CD14-positive monocyte (primary cell): ENCODE data around the gene PCBP3. TPM values are rescaled to one million over a fixed set of nuclear protein-coding genes. Genes with fewer than 3 reads are reported as not detected.
A peak's percentile ranks its signal among the peaks of the same experiment; 100 is the strongest.

Source experiments
- DNase-seq, 3 donors: peaks; one replicate each; pipeline ENCODE4 v3.0.0-alpha.2; 2011 to 2022
- H2AFZ ChIP-seq: 2 replicates; pipeline ENCODE4 v1.6.0; 2012; ENCODE audit warnings: mild to moderate bottlenecking, low read depth, low read length, inconsistent platforms; ENCODE audit not compliant: insufficient read depth, poor library complexity, severe bottlenecking
- H3K27ac ChIP-seq, 2 donors: 1 replicate in 1 of 2; 2 replicates in 1 of 2; pipeline ENCODE4 v1.5.1; 2012 to 2013; ENCODE audit warnings: low read length in 2 of 2, control low read depth in 1 of 2, inconsistent platforms in 1 of 2, low read depth in 1 of 2, mild to moderate bottlenecking in 1 of 2
- H3K27me3 ChIP-seq, 2 donors: one replicate each; pipeline versions ENCODE4 v1.6.0 to v1.6.1; 2011 to 2013; ENCODE audit warnings: low read length in 2 of 2; ENCODE audit not compliant: control insufficient read depth in 2 of 2, insufficient read depth in 2 of 2
- H3K36me3 ChIP-seq, 2 donors: replicated peaks in 1 of 2; 1 replicate in 1 of 2; 2 replicates in 1 of 2; pipeline versions ENCODE4 v1.5.1 to v1.6.1; 2012 to 2013; ENCODE audit warnings: low read length in 2 of 2, control low read depth in 1 of 2, inconsistent platforms in 1 of 2, mild to moderate bottlenecking in 1 of 2; ENCODE audit not compliant: insufficient read depth in 2 of 2, control insufficient read depth in 1 of 2
- H3K4me1 ChIP-seq, 2 donors: 1 replicate in 1 of 2; 2 replicates in 1 of 2; pipeline versions ENCODE4 v1.5.1 to v1.6.1; 2012 to 2013; ENCODE audit warnings: low read length in 2 of 2, control low read depth in 1 of 2, inconsistent platforms in 1 of 2, mild to moderate bottlenecking in 1 of 2, moderate library complexity in 1 of 2; ENCODE audit not compliant: insufficient read depth in 2 of 2, control insufficient read depth in 1 of 2
- H3K4me2 ChIP-seq: replicated peaks from 2 replicates; pipeline ENCODE3; 2012; ENCODE audit warnings: low read length, moderate library complexity, mild to moderate bottlenecking; ENCODE audit not compliant: poor library complexity, severe bottlenecking; ENCODE audit errors: extremely low read depth
- H3K4me3 ChIP-seq, 3 experiments: fragments of 200-600 bp in 1 of 3; sonication (generic) in 1 of 3; replicated peaks in 1 of 3; 1 replicate in 2 of 3; 2 replicates in 1 of 3; pipeline ENCODE4 v1.5.1; 2011 to 2013; ENCODE audit warnings: low read length in 3 of 3, mild to moderate bottlenecking in 3 of 3, control low read depth in 2 of 3, low read depth in 2 of 3, inconsistent platforms in 1 of 3, moderate library complexity in 1 of 3
- H3K79me2 ChIP-seq: 2 replicates; pipeline ENCODE4 v1.6.0; 2012; ENCODE audit warnings: mild to moderate bottlenecking, control low read depth, inconsistent platforms, low read length, moderate library complexity; ENCODE audit not compliant: insufficient read depth
- H3K9ac ChIP-seq: 2 replicates; pipeline ENCODE4 v1.6.0; 2017; ENCODE audit warnings: low read length, mild to moderate bottlenecking; ENCODE audit not compliant: insufficient read depth, poor library complexity, severe bottlenecking
- H3K9me3 ChIP-seq, 2 donors: replicated peaks in 1 of 2; 1 replicate in 1 of 2; 2 replicates in 1 of 2; pipeline versions ENCODE4 v1.5.1 to v1.6.1; 2012 to 2013; ENCODE audit warnings: low read length in 2 of 2, control low read depth in 1 of 2; ENCODE audit not compliant: control insufficient read depth in 1 of 2, insufficient read depth in 1 of 2
- H4K20me1 ChIP-seq: 2 replicates; pipeline ENCODE4 v1.6.0; 2012; ENCODE audit warnings: mild to moderate bottlenecking, low read length, control low read depth, moderate library complexity; ENCODE audit not compliant: insufficient read depth
- H3K27ac Mint-ChIP-seq, 7 donors: one replicate each; pipeline ENCODE4 v1.8.0; 2020; ENCODE audit warnings: mild to moderate bottlenecking in 7 of 7, mixed read lengths in 7 of 7, moderate library complexity in 6 of 7, inconsistent platforms in 2 of 7
- H3K27me3 Mint-ChIP-seq, 3 donors: one replicate each; pipeline ENCODE4 v1.8.0; 2021 to 2022; ENCODE audit warnings: low read depth in 3 of 3, mild to moderate bottlenecking in 3 of 3, mixed read lengths in 3 of 3, moderate library complexity in 3 of 3, inconsistent platforms in 1 of 3
- H3K36me3 Mint-ChIP-seq, 2 donors: one replicate each; pipeline ENCODE4 v1.8.0; 2020; ENCODE audit warnings: mixed read lengths in 2 of 2, inconsistent platforms in 1 of 2, mild to moderate bottlenecking in 1 of 2
- H3K4me1 Mint-ChIP-seq: one replicate; pipeline ENCODE4 v1.8.0; 2020; ENCODE audit warnings: mild to moderate bottlenecking, mixed read lengths
- H3K4me3 Mint-ChIP-seq, 2 donors: one replicate each; pipeline ENCODE4 v1.8.0; 2020; ENCODE audit warnings: mild to moderate bottlenecking in 2 of 2, mixed read lengths in 2 of 2, moderate library complexity in 1 of 2
- H3K9me3 Mint-ChIP-seq, 7 donors: one replicate each; pipeline ENCODE4 v1.8.0; 2020 to 2022; ENCODE audit warnings: mixed read lengths in 7 of 7, mild to moderate bottlenecking in 6 of 7, moderate library complexity in 6 of 7, inconsistent platforms in 2 of 7
- WGBS: methylation state at CpG from one replicate; pipeline ENCODE4 v1.1.5; 2013; ENCODE audit warnings: missing lambda C conversion rate; ENCODE audit not compliant: insufficient coverage; 5-methylcytosine and 5-hydroxymethylcytosine counted together
- intact Hi-C, 2 donors: fragments of 100-400 bp; cut with micrococcal nuclease; formaldehyde crosslinking; loops; one replicate each; pipeline versions ENCODE4 v1.15.0 to v1.15.1; 2023
- polyA minus RNA-seq: library from RNA; depleted of rRNA, polyadenylated mRNA; stranded (reverse); fragments of >200 nt; gene quantifications from 2 replicates; pipeline ENCODE4 v1.2.3, GENCODE V29; 2012
- polyA plus RNA-seq, 3 donors: library from polyadenylated mRNA; depleted of rRNA in 1 of 3; unstranded in 2 of 3; stranded (reverse) in 1 of 3; fragments of 300-500 nt in 2 of 3; fragments of >200 nt in 1 of 3; fragmentation: Illumina TruSeq in 2 of 3; gene quantifications; 1 replicate in 2 of 3; 2 replicates in 1 of 3; pipeline ENCODE4 v1.2.3, GENCODE V29; 2012 to 2021
- total RNA-seq, 12 experiments: library from RNA in 1 of 12; stranded (reverse) in 1 of 12; fragments of 120-200 nt in 1 of 12; gene quantifications; one replicate each; pipeline ENCODE4 v1.2.4 and lab custom pipeline; 2013 to 2026; ENCODE audit warnings: mixed read lengths in 6 of 12, inconsistent platforms in 1 of 12
- TF ChIP-seq, protein P1 (sequence below): fragments of 200-600 bp; IDR thresholded peaks from one replicate; pipeline ENCODE4 v1.8.0; 2022; ENCODE audit warnings: antibody characterized with exemption, mild to moderate bottlenecking

Gene PCBP3
- 0.69 TPM for total RNA-seq (2013)
- polyA plus RNA-seq, result under 1 TPM in 2 of 3 donors, not detected in 1; 0.34 to 0.49 TPM
- polyA minus RNA-seq, result 0.42 and 1.4 TPM in 2 replicates
- total RNA-seq (lab: John Stamatoyannopoulos, UW), result 0.37 to 4.3 (median 0.98) reads per million in 11 experiments

DNA sequence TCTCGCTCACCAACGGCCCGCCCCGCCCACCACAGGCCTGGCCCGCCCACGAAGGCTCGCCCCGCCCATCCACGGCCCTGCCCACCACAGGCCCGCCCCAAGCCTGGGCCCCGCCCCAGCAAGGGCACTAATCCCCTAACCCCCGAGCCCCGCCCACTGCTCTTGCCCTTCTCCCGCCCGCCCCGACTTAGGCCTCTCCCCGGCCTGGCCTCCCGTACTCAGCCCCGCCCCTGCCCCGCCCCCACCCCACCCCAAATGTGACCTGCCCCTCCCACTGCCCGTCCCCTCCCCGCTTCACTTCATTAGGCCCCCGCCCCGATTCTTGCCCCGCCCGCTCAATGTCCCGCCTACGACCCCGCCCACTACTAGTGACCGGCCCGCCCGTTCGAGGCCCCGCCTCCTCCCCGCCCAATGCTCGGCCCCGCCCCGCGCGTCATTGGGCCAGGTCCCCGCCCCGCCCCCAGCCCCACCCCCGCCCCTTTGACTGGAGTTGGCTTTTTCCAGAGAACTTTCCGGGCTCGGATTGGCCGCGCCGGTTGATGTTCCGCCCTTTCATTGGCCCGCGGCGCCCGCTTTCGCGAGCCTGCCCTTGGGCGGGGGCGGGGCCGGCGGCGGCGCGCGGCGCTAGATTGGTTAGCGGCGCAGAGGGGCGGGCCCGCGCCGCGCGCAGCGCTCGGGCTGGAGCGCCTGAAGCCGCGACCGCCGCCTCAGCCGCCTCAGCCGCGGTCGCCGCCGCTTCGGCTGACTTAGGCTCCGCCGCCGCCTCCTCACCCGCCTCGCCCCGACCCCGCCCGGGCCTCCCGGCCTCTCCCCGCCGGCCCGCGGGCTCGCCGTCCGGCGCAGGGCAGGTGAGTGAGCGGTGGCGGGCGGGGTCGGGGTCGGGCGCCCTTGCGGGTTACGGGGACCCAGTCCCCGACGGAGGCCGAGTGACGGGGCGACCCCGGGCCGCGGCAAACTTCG, at the start of gene PCBP3:
TSS of gene PCBP3 (plus strand) at position 705 of the 960 bp plus-strand sequence. CDS start 206,361 bp downstream, outside the sequence.
- peak; percentile 92 to 95 (median 93) for DNase-seq
- Histone ChIP-seq H3K4me2 (peak within 1 kb of the TSS; percentile 78), H3K36me3 (no peaks in the 10 kb centered on the region), H3K9me3 (no peaks in the 10 kb centered on the region), H3K4me3 (peak within 1 kb of the TSS in 2 of 3 experiments; percentile 46 to 63), H3K79me2 (no peaks in the 10 kb centered on the region), H4K20me1 (no peaks in the 10 kb centered on the region), H3K4me1 (peaks cover 10 to 28% of the 10 kb centered on the region in 2 donors), H3K27ac (no peak within 1 kb of the TSS), H3K27me3 (peaks cover 7 to 18% of the 10 kb centered on the region in 2 donors), H3K9ac (peak within 1 kb of the TSS; percentile 27), H2AFZ (peak within 1 kb of the TSS; percentile 59)
- H3K4me1 Mint-ChIP-seq, result peaks cover 24% of the 10 kb centered on the region
- intact Hi-C loops, result loop anchor here (2.0 to 10.0 kb wide), 5 partner anchors 51 to 1306 kb away; partner anchors contain the start of genes CFAP410 (in 1 of the 2) and POFUT2 (in 1 of the 2)
- H3K27me3 Mint-ChIP-seq, result peaks cover 17 to 26% (median 19%) of the 10 kb centered on the region in 3 donors
- H3K9me3 Mint-ChIP-seq, result peaks cover 0 to 10% (median 2%) of the 10 kb centered on the region in 7 donors
- no peaks in the 10 kb centered on the region for H3K36me3 Mint-ChIP-seq
- TF ChIP-seq, protein P1, sequence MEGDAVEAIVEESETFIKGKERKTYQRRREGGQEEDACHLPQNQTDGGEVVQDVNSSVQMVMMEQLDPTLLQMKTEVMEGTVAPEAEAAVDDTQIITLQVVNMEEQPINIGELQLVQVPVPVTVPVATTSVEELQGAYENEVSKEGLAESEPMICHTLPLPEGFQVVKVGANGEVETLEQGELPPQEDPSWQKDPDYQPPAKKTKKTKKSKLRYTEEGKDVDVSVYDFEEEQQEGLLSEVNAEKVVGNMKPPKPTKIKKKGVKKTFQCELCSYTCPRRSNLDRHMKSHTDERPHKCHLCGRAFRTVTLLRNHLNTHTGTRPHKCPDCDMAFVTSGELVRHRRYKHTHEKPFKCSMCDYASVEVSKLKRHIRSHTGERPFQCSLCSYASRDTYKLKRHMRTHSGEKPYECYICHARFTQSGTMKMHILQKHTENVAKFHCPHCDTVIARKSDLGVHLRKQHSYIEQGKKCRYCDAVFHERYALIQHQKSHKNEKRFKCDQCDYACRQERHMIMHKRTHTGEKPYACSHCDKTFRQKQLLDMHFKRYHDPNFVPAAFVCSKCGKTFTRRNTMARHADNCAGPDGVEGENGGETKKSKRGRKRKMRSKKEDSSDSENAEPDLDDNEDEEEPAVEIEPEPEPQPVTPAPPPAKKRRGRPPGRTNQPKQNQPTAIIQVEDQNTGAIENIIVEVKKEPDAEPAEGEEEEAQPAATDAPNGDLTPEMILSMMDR, result no peak
- WGBS, result under 1% methylated on average over 89 of the region's 120 CpGs
- H3K4me3 Mint-ChIP-seq, result peak within 1 kb of the TSS; percentile 74 to 87
- peak within 1 kb of the TSS in 1 of 7 donors; percentile 68 for H3K27ac Mint-ChIP-seq
